ENCODE results near the gene MRPS18A. TPM values are rescaled to one million over a fixed set of nuclear protein-coding genes. Genes with fewer than 3 reads are reported as not detected.
A peak's percentile ranks its signal among the peaks of the same experiment; 100 is the strongest.

The MRPS18A gene
- total and polyA plus RNA-seq, 9 of the 15 experiments (the other 6 are each of a cell fraction or from before 2014, with no cell fraction given), result 87.5 to 243 (median 125) TPM

GRCh38 chr6:43725643-43726580 lies 38.3 kb upstream of the MRPS18A start (continued):
- TF ChIP-seq, protein P1, sequence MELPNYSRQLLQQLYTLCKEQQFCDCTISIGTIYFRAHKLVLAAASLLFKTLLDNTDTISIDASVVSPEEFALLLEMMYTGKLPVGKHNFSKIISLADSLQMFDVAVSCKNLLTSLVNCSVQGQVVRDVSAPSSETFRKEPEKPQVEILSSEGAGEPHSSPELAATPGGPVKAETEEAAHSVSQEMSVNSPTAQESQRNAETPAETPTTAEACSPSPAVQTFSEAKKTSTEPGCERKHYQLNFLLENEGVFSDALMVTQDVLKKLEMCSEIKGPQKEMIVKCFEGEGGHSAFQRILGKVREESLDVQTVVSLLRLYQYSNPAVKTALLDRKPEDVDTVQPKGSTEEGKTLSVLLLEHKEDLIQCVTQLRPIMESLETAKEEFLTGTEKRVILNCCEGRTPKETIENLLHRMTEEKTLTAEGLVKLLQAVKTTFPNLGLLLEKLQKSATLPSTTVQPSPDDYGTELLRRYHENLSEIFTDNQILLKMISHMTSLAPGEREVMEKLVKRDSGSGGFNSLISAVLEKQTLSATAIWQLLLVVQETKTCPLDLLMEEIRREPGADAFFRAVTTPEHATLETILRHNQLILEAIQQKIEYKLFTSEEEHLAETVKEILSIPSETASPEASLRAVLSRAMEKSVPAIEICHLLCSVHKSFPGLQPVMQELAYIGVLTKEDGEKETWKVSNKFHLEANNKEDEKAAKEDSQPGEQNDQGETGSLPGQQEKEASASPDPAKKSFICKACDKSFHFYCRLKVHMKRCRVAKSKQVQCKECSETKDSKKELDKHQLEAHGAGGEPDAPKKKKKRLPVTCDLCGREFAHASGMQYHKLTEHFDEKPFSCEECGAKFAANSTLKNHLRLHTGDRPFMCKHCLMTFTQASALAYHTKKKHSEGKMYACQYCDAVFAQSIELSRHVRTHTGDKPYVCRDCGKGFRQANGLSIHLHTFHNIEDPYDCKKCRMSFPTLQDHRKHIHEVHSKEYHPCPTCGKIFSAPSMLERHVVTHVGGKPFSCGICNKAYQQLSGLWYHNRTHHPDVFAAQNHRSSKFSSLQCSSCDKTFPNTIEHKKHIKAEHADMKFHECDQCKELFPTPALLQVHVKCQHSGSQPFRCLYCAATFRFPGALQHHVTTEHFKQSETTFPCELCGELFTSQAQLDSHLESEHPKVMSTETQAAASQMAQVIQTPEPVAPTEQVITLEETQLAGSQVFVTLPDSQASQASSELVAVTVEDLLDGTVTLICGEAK (IDR thresholded peaks at IDR 0.05), result 0 out of 2 replicates have a peak, but pooled peaks have one; percentile 31
- TF ChIP-seq, protein P1 (CRISPR knock-in tag; IDR thresholded peaks at IDR 0.05), result no peak
- TF ChIP-seq MECOM (CRISPR knock-in tag; IDR thresholded peaks at IDR 0.05), result 0 out of 2 replicates have a peak, but pooled peaks have one; percentile 27
- no peak for TF ChIP-seq NR2C2 (CRISPR knock-in tag; IDR thresholded peaks at IDR 0.05)
- 0 out of 2 replicates have a peak, but pooled peaks have one; percentile 10 for TF ChIP-seq NR2C2 (tag; IDR thresholded peaks at IDR 0.05)
- TF ChIP-seq ETS2 (tag; IDR thresholded peaks at IDR 0.05; ENCODE audit: borderline replicate concordance, poor library complexity, severe bottlenecking), result no peak
- no peak for TF ChIP-seq SMARCA5 (IDR thresholded peaks at IDR 0.05)
- 0 out of 2 replicates have a peak, but pooled peaks have one; percentile 15 for TF ChIP-seq JUND (IDR thresholded peaks at IDR 0.05; ENCODE audit: borderline replicate concordance, low read depth, low read length)
- TF ChIP-seq JUND (tag; IDR thresholded peaks at IDR 0.05; ENCODE audit: borderline replicate concordance, low read depth, low read length), result no peak
- no peak for TF ChIP-seq MCM2 (IDR thresholded peaks at IDR 0.05; ENCODE audit: low read depth)
- TF ChIP-seq TARDBP (IDR thresholded peaks at IDR 0.05), result 0 out of 2 replicates have a peak, but pooled peaks have one; percentile 7
- TF ChIP-seq PHB (CRISPR knock-in tag; IDR thresholded peaks at IDR 0.05), result 0 out of 2 replicates have a peak, but pooled peaks have one; percentile 3
- no peak for TF ChIP-seq NCOA6 (IDR thresholded peaks at IDR 0.05)
- TF ChIP-seq VEZF1 (CRISPR knock-in tag; IDR thresholded peaks at IDR 0.05), result peak; percentile 2; the same call in 1 of the 2 replicates
- no peak for TF ChIP-seq ZNF445 (CRISPR knock-in tag; IDR thresholded peaks at IDR 0.05; ENCODE audit: low read depth)
- TF ChIP-seq PTRF (tag; IDR thresholded peaks at IDR 0.05), result no peak
- no peak for TF ChIP-seq CHD2 (IDR thresholded peaks at IDR 0.05; ENCODE audit: low read depth, low read length)
- 0 out of 2 replicates have a peak, but pooled peaks have one; percentile 17 for TF ChIP-seq HDAC8 (tag; IDR thresholded peaks at IDR 0.05)
